ENCODE measurements around the gene TRIP10. TPM values are rescaled to one million over a fixed set of nuclear protein-coding genes. Genes with fewer than 3 reads are reported as not detected.
"Not testable (repeated sequence)": the region's sequence is repeated elsewhere in the genome, so short reads cannot be mapped to it uniquely, and the experiment has no call there.

TRIP10 gene
- total and polyA plus RNA-seq, 9 donors: 35.5 to 63.8 (median 55.5) TPM

DNA sequence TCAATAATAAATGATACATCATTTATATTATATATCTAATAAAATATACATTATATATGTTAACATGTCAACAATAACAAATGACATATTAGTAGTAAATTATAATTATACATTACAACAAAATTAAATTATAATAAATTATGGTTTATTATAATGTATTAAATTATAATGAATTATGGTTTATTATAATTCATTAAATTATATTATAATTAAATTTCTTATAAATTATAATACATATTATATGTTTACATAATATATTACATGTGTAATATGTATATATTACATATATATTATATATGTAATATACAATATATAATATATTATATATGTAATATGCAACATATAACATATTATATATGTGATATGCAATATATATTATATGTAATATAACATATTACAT lies 39.5 kb upstream of the TRIP10 start:
- H3K4me3 ChIP-seq (ENCODE audit: low read length): no peak overlapping the region
- no peaks in the 10 kb centered on the region for H3K36me3 ChIP-seq (ENCODE audit: control insufficient read depth, insufficient read depth, low read length)
- no peaks in the 10 kb centered on the region for H3K9me3 ChIP-seq (replicated peaks; ENCODE audit: control insufficient read depth, low read depth, low read length)
- peaks cover 2% of the 10 kb centered on the region for H3K27me3 ChIP-seq (ENCODE audit: control insufficient read depth, insufficient read depth, low read length)
- H3K27ac ChIP-seq (ENCODE audit: low read length): no peak overlapping the region
- no peak for DNase-seq
- H3K4me1 ChIP-seq (ENCODE audit: control insufficient read depth, insufficient read depth, low read length): no peaks in the 10 kb centered on the region

GRCh38 chr19:6700586-6701316 lies 38.7 kb upstream of the TRIP10 start:
- peaks cover 2% of the 10 kb centered on the region for H3K27me3 ChIP-seq (ENCODE audit: control insufficient read depth, insufficient read depth, low read length)
- H3K4me3 ChIP-seq (ENCODE audit: low read length): no peak overlapping the region
- no peak overlapping the region for H3K27ac ChIP-seq (ENCODE audit: low read length)
- no peaks in the 10 kb centered on the region for H3K36me3 ChIP-seq (ENCODE audit: control insufficient read depth, insufficient read depth, low read length)
- H3K9me3 ChIP-seq (replicated peaks; ENCODE audit: control insufficient read depth, low read depth, low read length): no peaks in the 10 kb centered on the region
- WGBS (ENCODE audit: insufficient coverage): 86% methylated on average over 7 of the region's 8 CpGs
- no peak for DNase-seq
- no peaks in the 10 kb centered on the region for H3K4me1 ChIP-seq (ENCODE audit: control insufficient read depth, insufficient read depth, low read length)

GRCh38 chr19:6705931-6706632 lies 33.4 kb upstream of the TRIP10 start:
- Histone ChIP-seq H3K4me3 (ENCODE audit: low read length) (no peak overlapping the region), H3K27ac (ENCODE audit: low read length) (no peak overlapping the region), H3K9me3 (replicated peaks; ENCODE audit: control insufficient read depth, low read depth, low read length) (no peaks in the 10 kb centered on the region), H3K27me3 (ENCODE audit: control insufficient read depth, insufficient read depth, low read length) (peaks cover 20% of the 10 kb centered on the region), H3K4me1 (ENCODE audit: control insufficient read depth, insufficient read depth, low read length) (no peaks in the 10 kb centered on the region), H3K36me3 (ENCODE audit: control insufficient read depth, insufficient read depth, low read length) (no peaks in the 10 kb centered on the region)
- 77% methylated on average over 6 of the region's 11 CpGs for WGBS (ENCODE audit: insufficient coverage)
- no peak for DNase-seq

GRCh38 chr19:6706633-6706958 lies 32.9 kb upstream of the TRIP10 start:
- WGBS (ENCODE audit: insufficient coverage): 17% methylated on average over 2 of the region's 3 CpGs
- no peaks in the 10 kb centered on the region for H3K9me3 ChIP-seq (replicated peaks; ENCODE audit: control insufficient read depth, low read depth, low read length)
- DNase-seq: no peak
- no peak overlapping the region for H3K4me3 ChIP-seq (ENCODE audit: low read length)
- no peaks in the 10 kb centered on the region for H3K36me3 ChIP-seq (ENCODE audit: control insufficient read depth, insufficient read depth, low read length)
- no peaks in the 10 kb centered on the region for H3K4me1 ChIP-seq (ENCODE audit: control insufficient read depth, insufficient read depth, low read length)
- peaks cover 25% of the 10 kb centered on the region for H3K27me3 ChIP-seq (ENCODE audit: control insufficient read depth, insufficient read depth, low read length)
- H3K27ac ChIP-seq (ENCODE audit: low read length): no peak overlapping the region

- DNase-seq: no peak
- no peak overlapping the region for H3K4me3 ChIP-seq (ENCODE audit: low read length)
- WGBS (ENCODE audit: insufficient coverage): 86% methylated on average over 38 of the region's 44 CpGs
- no peaks in the 10 kb centered on the region for H3K9me3 ChIP-seq (replicated peaks; ENCODE audit: control insufficient read depth, low read depth, low read length)
- H3K27me3 ChIP-seq (ENCODE audit: control insufficient read depth, insufficient read depth, low read length): peaks cover 30% of the 10 kb centered on the region
- no peak overlapping the region for H3K27ac ChIP-seq (ENCODE audit: low read length)
- no peaks in the 10 kb centered on the region for H3K4me1 ChIP-seq (ENCODE audit: control insufficient read depth, insufficient read depth, low read length)
- no peaks in the 10 kb centered on the region for H3K36me3 ChIP-seq (ENCODE audit: control insufficient read depth, insufficient read depth, low read length)
Observed at GRCh38 chr19:6707011-6707657, 32.3 kb upstream of the TRIP10 start.

GRCh38 chr19:6707658-6708018 lies 31.8 kb upstream of the TRIP10 start:
- Histone ChIP-seq H3K27ac (ENCODE audit: low read length) (no peak overlapping the region), H3K36me3 (ENCODE audit: control insufficient read depth, insufficient read depth, low read length) (no peaks in the 10 kb centered on the region), H3K27me3 (ENCODE audit: control insufficient read depth, insufficient read depth, low read length) (peaks cover 30% of the 10 kb centered on the region), H3K4me1 (ENCODE audit: control insufficient read depth, insufficient read depth, low read length) (no peaks in the 10 kb centered on the region), H3K4me3 (ENCODE audit: low read length) (no peak overlapping the region), H3K9me3 (replicated peaks; ENCODE audit: control insufficient read depth, low read depth, low read length) (no peaks in the 10 kb centered on the region)
- DNase-seq: no peak
- WGBS (ENCODE audit: insufficient coverage): 74% methylated on average over 16 of the region's 16 CpGs

DNA sequence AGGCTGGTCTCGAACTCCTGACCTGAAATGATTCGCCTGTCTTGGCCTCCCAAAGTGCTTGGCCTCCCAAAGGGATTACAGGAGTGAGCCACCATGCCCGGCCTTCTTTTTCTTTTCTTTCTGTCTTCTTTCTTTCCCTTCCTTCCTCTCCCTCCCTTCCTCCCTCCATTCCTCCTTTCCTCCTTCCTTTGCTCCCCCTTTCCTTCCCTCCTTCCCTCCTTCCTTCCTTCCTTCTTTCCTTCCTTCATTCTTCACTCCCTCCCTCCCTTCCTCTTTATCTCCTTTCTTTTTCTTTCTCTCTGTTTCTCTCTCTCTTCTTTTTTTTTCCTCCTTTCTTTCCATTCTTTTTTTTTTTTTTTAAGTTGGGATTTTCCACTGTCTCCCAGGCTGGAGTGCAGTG lies 31.1 kb upstream of the TRIP10 start:
- Histone ChIP-seq H3K36me3 (ENCODE audit: control insufficient read depth, insufficient read depth, low read length) (no peaks in the 10 kb centered on the region), H3K4me1 (ENCODE audit: control insufficient read depth, insufficient read depth, low read length) (no peaks in the 10 kb centered on the region), H3K4me3 (ENCODE audit: low read length) (no peak overlapping the region), H3K27me3 (ENCODE audit: control insufficient read depth, insufficient read depth, low read length) (peaks cover 30% of the 10 kb centered on the region), H3K9me3 (replicated peaks; ENCODE audit: control insufficient read depth, low read depth, low read length) (no peaks in the 10 kb centered on the region), H3K27ac (ENCODE audit: low read length) (no peak overlapping the region)
- DNase-seq: no peak
- 67% methylated on average over 3 of the region's 3 CpGs for WGBS (ENCODE audit: insufficient coverage)

DNA sequence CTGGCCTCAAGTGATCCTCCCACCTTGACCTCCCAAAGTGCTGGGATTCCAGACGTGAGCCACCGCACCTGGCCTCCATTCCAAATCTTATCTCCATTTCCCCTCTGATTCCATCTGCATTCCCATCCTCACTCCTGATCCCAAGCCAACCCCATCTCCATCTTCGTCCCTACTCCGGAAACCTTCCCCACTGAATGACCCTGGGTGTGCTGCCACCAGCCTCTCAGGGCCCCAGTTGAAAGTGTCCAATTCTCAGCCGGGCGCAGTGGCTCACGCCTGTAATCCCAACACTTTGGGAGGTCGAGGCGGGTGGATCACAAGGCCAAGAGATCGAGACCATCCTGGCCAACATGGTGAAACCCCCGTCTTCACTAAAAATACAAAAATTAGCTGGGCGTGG lies 30.6 kb upstream of the TRIP10 start:
- not testable (repeated sequence) for H3K27ac ChIP-seq (ENCODE audit: low read length); H3K4me1 ChIP-seq (ENCODE audit: control insufficient read depth, insufficient read depth, low read length); DNase-seq; H3K9me3 ChIP-seq (replicated peaks; ENCODE audit: control insufficient read depth, low read depth, low read length); H3K4me3 ChIP-seq (ENCODE audit: low read length); H3K36me3 ChIP-seq (ENCODE audit: control insufficient read depth, insufficient read depth, low read length)
- WGBS (ENCODE audit: insufficient coverage): 69% methylated on average over 8 of the region's 12 CpGs
- H3K27me3 ChIP-seq (ENCODE audit: control insufficient read depth, insufficient read depth, low read length): peaks cover 30% of the 10 kb centered on the region

- Histone ChIP-seq H3K4me1 (ENCODE audit: control insufficient read depth, insufficient read depth, low read length) (no peaks in the 10 kb centered on the region), H3K9me3 (replicated peaks; ENCODE audit: control insufficient read depth, low read depth, low read length) (no peaks in the 10 kb centered on the region), H3K27ac (ENCODE audit: low read length) (no peak overlapping the region), H3K4me3 (ENCODE audit: low read length) (no peak overlapping the region), H3K36me3 (ENCODE audit: control insufficient read depth, insufficient read depth, low read length) (no peaks in the 10 kb centered on the region), H3K27me3 (ENCODE audit: control insufficient read depth, insufficient read depth, low read length) (peaks cover 30% of the 10 kb centered on the region)
- WGBS (ENCODE audit: insufficient coverage): 34% methylated on average over 11 of the region's 14 CpGs
- no peak for DNase-seq
Observed at GRCh38 chr19:6709549-6709948, 29.9 kb upstream of the TRIP10 start.

- H3K36me3 ChIP-seq (ENCODE audit: control insufficient read depth, insufficient read depth, low read length): no peaks in the 10 kb centered on the region
- no peak overlapping the region for H3K4me3 ChIP-seq (ENCODE audit: low read length)
- WGBS (ENCODE audit: insufficient coverage): 11% methylated on average over 27 of the region's 30 CpGs
- DNase-seq: no peak
- H3K9me3 ChIP-seq (replicated peaks; ENCODE audit: control insufficient read depth, low read depth, low read length): no peaks in the 10 kb centered on the region
- no peaks in the 10 kb centered on the region for H3K4me1 ChIP-seq (ENCODE audit: control insufficient read depth, insufficient read depth, low read length)
- H3K27ac ChIP-seq (ENCODE audit: low read length): no peak overlapping the region
- peaks cover 30% of the 10 kb centered on the region for H3K27me3 ChIP-seq (ENCODE audit: control insufficient read depth, insufficient read depth, low read length)
Observed at GRCh38 chr19:6710273-6711077, 29.0 kb upstream of the TRIP10 start.

Data from muscle of leg (tissue), 11 donors.